GM21576 (cell line): Measurements from ENCODE around the gene NPHP4.

ENCODE experiments used
- ATAC-seq: cut with Tn5 transposase; IDR thresholded peaks from one replicate; pipeline ENCODE4 v1.9.1; 2021; ENCODE audit warnings: mild to moderate bottlenecking, moderate library complexity; ENCODE audit not compliant: unreplicated experiment

Gene NPHP4

DNA sequence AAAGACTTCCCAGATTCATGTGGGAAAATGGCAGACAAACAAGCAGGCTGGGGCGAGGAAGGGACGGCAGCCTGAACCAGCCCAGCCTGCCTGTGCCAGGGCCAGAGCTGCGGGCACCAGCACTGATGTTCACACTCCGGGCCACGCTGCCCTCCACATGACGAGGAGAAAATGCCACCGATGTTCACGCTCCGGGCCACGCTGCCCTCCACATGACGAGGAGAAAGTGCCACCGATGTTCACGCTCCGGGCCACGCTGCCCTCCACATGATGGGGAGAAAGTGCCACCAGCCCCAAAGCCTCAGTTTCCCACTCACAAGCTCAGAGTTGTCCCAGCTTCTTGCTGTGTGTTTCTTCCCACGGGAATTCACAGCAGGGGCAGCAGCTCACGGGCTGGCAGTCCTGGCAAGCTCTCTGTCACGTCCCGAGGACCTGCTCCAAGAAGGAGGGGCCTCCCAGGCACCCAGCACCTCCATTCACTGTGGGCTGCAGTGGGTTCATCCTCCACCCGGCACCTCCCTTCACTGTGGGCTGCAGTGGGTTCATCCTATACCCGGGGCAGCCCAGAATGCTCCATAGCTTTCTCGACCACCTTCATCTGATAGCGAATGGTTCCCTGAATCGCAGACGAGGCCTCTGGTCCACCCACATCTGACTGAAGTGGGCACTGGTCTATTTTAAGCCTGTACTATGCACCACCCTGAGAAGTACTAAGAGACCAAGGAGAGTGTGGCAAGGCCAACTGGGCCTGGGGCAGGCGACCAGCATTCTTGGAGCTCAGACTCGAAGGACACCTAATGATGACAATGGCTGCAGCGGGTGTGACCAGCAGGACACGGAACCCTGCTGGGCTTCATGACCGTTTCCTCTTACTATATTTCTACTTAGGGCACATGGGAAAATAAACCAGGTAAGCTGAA is 108.8 kb downstream of the NPHP4 start:
- ATAC-seq, result no peak

DNA sequence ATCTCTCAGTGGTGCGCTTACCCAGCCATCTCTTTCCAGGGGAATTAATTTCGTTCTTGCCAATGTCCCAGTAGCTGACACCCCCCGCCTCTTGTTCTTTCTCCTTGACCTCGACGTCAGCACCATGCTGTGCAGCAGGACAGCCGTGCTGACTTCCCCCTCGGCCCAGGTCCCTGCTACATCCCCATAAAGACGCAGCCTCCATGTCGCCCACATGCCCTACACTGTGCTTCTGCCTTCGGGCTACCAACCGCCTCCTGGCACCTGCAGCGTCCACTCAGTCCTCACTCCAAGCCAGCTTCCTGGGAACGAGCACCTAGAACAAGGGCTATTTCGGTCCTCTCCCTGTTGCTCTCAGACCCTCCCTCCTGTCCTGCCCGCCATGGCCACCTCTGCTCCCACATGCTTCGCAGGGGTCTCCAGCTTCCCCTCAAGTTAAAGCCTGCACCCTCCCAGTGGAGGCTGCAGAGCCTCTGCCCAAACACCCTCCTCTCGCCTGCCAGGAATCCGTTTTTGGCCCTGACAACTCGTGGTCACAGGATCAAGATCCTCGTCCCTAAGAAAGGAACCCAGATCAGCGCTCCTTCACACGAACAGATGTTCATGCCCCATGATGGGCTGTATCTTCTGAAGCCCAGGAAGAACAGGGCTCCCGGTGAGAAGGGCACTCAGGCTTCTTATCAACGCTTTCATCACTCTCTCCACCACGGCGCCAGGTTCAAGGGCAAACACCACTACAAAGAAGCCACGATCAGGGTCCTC is 109.7 kb downstream of the NPHP4 start:
- no peak for ATAC-seq

DNA sequence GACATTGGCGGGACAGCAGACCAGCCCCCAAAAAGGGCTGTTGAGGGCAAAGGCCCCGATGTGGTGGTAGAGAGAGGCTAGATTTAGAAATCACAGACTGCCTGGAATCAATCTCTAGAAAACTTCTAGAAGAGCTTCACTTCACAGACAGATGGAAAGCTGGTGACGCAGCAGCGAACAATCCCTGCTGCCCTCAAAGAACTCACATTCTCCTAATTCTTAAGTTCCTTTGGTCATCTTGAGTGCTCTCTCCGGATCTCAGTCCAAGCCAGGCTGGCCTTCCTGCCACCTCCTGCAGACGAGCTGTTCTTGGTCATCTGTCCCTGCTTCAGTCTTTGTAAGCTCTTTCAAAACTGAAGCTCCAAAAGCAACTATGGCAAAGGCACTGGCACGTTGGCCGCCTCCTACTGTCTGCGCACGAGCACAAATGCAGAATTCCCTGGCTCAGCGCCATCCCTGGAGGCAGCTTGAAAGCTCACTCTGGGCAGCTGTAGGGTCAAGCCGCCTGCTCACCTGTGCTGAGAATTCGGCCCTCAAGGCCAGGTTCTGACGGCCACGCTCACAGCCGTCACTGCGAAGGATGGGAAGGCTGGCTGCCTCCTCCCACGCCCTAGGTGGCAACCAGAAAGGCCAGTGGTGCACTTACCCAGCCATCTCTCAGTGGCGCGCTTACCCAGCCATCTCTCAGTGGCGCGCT is 110.6 kb downstream of the NPHP4 start:
- no peak for ATAC-seq

DNA sequence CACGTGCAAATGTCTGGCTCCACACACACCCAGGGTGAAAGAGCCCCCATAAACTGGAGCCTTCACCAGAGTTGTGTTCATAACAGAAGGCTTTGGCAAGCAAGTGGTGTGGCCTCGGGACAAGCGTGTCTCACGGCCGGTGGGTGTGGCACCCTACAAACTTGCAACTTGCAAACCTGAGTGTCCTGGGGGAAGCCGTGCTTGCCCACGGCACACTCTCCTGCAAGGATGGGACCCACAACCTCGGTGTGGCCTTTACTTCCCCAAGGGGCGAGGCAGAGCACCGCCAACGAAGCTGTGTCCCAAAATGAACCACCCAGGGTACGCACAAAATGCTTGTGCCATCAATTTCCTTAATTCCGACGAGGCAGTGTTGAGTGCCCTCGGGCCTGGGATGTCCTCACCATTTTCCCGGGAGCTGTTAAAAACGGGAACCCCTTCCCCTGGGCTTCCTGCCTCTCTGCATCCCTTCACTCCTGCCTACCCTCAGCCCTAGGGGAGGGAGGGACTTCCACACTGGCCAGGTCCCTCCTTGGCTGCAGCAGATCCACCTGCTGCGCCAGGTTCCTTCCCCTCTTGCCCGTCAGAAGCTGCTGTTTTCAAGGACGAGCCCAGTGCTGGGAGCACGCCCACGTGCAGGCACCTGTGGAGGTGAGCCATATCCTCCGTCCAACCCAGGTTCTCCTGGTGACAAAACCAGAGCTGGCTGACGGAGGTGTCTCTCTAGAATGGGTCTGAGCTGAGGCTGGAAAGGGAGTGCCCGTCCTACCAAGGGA is 111.4 kb downstream of the NPHP4 start:
- ATAC-seq, result no peak

DNA sequence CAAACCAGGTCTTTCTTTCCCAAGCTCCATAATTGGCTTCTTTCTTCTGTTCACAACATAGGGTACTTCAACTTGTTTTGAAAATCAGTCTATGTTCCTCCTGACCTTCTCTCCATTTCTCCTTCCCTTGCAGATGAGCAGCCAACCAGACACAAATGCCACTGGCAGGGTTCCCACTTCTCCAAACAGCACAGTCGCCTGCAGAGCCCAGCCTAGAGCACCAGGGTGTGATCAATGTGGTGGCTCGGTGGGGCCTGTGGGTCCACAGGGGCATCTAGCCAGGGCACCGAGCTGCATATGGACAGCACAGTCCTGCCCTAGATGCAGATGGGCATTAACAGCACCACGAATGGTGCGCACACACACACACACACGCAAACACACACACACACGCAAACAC is 112.8 kb downstream of the NPHP4 start:
- ATAC-seq, result no peak

GRCh38 chr1:5878971-5879370 is 113.3 kb downstream of the NPHP4 start:
- no peak for ATAC-seq

DNA sequence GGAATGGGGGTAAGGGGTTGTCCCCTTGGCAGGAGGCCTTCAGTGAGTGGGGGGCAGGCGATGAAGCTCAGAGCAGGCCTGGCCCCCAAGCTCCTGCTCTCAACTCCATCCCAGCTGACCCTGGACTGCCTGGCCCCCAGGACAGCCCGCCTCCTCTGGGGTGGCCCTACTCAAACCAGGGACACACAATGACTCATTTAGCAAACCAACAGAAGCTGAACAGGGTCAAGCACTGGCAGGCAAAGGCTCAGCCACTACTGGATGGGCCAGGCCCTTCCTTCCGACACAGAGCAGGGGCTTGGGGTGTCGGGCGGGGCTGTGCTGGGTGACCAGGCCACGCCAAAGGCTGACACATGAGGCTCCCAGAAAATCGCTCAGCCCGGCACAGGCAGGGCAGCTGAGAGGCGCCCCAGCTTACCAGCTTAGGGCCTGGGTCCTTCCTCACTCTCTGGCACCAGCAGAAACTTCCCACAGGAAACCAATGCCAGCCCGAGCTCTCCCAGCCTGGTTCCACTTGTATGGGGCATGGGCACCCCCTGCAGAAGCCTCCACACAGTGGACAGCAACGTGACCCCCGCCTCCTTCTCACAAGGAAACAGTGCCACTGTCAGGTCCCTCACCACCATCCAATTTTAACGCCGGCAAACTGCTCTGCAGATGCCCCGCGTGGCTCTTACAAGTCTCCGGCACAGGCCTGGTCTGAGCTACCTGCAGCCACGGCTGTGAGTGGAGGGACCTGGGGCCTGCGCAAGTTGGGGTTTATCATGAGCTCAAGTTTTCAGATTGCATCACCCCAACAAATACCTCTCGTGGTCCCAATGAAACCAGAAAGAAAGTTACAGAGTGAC is 114.3 kb downstream of the NPHP4 start:
- ATAC-seq, result no peak

DNA sequence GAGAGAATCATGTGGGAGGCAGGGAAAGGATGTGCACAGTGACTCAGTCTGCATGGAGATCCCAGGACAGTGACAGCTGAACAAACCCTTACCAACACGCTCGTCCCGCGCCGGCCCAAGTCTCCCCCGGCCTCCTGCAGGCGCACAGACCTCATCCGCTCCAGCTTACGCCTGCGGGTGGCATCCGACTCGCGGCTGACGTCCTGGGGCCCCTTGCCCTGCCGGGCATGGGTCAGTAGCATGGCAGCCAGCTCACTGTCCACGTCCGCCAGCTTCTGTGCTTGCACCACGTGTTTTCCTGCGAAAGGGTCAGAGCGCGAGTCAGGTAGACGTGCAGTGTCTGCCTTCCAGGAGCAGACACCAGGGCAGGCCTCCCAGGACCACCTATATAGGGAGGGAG is 115.2 kb downstream of the NPHP4 start:
- no peak for ATAC-seq

- no peak for ATAC-seq
These were observed 116.1 kb downstream of the NPHP4 start for GRCh38 chr1:5876094-5876650.

DNA sequence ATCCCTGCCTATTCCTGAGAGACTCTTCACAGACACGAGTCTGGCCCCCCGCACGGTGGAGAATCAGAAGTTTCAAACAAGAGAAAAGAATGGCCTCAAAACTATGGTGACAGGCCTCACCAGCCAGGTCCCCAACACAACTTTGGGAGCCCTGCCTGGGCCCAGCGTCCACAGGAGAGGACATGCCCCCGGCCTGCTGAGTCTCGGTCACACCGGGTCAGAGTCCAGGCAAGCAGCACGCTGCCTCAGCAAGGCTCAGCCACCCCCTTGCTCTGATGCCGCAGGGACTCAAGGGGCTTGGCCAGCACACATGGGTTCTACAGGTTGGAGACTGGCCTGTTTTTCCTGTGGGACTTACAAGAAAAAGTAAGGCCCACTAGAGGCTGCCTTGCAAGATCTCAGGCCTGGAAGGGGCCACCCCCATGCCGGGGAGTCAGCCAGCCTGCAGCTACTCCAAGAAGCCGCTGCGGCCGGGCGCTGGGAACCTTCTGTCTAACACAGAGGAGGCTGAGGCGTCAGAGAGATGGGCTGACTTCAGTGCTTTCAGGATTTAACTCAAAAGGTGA is 116.8 kb downstream of the NPHP4 start:
- no peak for ATAC-seq

GRCh38 chr1:5874416-5875110 is 117.7 kb downstream of the NPHP4 start:
- no peak for ATAC-seq

DNA sequence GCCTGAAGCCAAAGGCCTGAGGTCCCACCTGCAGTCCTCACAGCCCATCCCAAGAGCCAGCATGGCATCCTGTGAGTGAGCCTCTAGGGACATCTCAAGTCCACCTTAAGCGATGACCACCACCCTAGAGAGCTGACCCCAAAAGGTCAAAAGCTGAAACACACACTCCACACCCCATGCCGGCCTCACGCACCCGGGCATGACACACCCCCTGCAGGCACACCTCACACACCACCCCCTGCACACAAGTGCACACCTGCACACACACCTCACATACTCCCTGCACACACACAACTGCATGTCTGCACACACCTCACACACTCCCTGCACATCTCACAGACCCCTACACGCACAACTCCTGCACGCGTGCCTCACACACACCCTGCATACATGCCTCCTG is 118.7 kb downstream of the NPHP4 start:
- ATAC-seq, result no peak

DNA sequence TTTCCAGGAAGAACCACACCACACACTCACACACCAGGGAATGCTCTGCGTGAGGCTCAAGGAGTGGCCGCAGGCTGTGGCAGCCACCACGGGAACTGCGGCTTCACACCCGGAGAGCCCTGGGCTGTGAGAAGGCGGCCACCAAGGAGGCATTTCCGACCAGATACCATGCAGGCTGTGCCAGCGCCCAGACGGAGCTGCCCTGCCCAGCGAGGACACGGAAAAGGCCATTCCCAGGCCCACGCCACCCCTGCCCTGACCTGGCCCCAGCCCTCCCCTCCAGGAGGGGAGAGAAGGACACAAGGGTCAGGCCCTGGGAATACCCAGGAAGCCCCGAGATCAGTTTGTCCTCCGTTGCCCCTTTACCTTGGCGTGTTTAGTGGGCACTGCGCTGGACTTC is 119.3 kb downstream of the NPHP4 start:
- no peak for ATAC-seq

DNA sequence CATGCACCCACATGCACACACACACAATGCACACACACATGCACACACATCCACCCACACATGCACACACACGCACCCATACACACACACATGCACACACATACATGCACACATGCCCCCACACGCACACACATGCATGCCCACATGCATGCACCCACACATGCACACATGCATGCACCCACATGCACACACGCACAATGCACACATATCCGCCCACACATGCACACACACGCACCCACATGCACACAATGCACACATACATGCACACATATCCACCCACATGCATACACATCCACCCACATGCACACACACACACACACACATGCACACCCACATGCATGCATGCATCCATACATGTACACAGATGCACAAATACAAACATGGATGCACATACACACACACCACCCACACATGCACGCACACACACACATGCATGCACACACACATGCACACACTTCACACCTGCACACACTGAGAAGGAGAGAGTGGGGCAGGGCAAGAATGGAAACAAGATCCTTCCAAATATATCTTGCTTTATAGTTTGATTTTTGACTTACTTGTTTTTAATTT is 123.2 kb downstream of the NPHP4 start:
- ATAC-seq, result no peak

DNA sequence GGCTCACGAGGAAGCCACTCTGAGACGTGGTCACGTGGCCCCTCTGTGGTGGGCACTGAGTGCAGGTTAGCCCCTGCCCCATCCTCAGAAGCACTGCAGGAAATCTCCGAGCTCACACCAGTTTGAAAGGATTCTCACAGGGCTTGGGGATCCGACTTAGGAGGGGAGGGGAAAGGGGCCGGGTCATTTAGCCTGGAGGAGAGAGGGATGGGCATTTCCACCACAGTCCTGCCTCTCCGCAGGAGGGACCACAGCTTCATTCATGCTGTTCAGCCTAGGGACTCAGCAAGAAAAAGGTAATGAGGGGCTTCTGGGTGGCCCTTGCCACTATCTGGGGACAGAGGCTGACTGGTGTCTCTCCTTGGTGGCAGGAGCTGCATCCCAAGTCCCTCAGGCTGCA is 126.5 kb downstream of the NPHP4 start:
- no peak for ATAC-seq

DNA sequence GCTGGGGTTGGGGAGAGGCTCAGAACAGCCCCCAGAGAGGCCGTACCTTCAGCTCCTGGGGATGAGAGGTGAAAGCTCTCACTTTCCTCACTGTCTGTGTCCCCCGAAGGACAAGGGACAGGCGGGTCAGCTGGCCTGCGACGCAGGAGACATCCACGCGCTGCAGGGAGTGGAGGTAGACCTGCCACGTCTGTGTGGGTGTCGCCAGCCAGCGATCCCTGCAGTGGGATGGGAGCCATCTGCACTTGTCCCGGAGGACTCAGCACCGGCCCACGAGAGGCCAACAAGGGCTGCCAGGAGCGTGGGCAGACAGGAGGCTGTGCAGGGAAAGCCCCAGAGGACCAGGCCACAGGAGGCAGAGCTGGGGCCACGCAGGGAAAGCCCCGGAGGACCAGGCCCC is 127.2 kb downstream of the NPHP4 start:
- ATAC-seq, result no peak

- ATAC-seq, result no peak
These were observed 128.0 kb downstream of the NPHP4 start for GRCh38 chr1:5864256-5864655.

DNA sequence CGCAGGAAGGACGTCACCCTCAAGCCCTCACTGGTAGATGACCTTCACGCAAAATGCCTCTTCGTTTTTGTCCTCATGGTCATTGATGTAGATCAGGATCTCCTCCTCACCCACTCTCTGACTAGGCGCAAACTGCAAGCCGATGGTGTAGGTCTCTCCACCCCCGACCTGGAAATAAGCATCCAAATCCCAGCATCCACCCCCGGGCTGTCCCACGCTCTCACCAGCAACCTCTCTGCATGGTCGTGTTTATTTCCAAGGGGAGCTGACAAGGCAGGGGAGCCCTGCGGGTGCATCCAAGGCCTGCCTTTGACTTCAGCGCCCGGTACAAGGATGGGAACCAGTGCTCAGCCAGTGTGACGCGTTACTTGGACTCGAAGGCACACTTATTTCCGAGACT is 129.0 kb downstream of the NPHP4 start:
- no peak for ATAC-seq
